ENCODE measurements around the gene PRKCSH. TPM values are rescaled to one million over a fixed set of nuclear protein-coding genes. Genes with fewer than 3 reads are reported as not detected.
"Not testable (repeated sequence)": the region's sequence is repeated elsewhere in the genome, so short reads cannot be mapped to it uniquely, and the experiment has no call there.

PRKCSH gene
- polyA plus RNA-seq, 1 donor from 2014 or later = 77.5 TPM

GRCh38 chr19:11451871-11452619 is 16.6 kb downstream of the PRKCSH start:
- H3K27ac Mint-ChIP-seq = peak overlapping the region in 1 of 3 donors; percentile 45
- no peaks in the 10 kb centered on the region for H3K9me3 Mint-ChIP-seq
- H3K4me1 Mint-ChIP-seq = peaks cover 5 to 8% (median 5%) of the 10 kb centered on the region in 3 donors
- peak overlapping the region in 2 of 4 donors; percentile 69 to 72 for H3K4me3 Mint-ChIP-seq
- H3K36me3 Mint-ChIP-seq = no peaks in the 10 kb centered on the region
- H3K27me3 Mint-ChIP-seq = peaks cover 2% of the 10 kb centered on the region

- Mint-ChIP-seq H3K27me3 (peaks cover 2% of the 10 kb centered on the region), H3K4me3 (peak overlapping the region in 2 of 4 donors; percentile 69 to 72), H3K4me1 (peaks cover 5 to 8% (median 5%) of the 10 kb centered on the region in 3 donors), H3K27ac (peak overlapping the region; percentile 45 to 53 (median 50)), H3K9me3 (no peaks in the 10 kb centered on the region), H3K36me3 (no peaks in the 10 kb centered on the region)
These were observed 17.3 kb downstream of the PRKCSH start for GRCh38 chr19:11452620-11453310.

- H3K36me3 Mint-ChIP-seq = no peaks in the 10 kb centered on the region
- H3K9me3 Mint-ChIP-seq = no peaks in the 10 kb centered on the region
- peak overlapping the region in 1 of 4 donors; percentile 32 for H3K4me3 Mint-ChIP-seq
- H3K27me3 Mint-ChIP-seq = peaks cover 7% of the 10 kb centered on the region
- H3K4me1 Mint-ChIP-seq = peaks cover 5 to 8% (median 5%) of the 10 kb centered on the region in 3 donors
- peak overlapping the region in 1 of 3 donors; percentile 45 for H3K27ac Mint-ChIP-seq
These were observed 18.3 kb downstream of the PRKCSH start for GRCh38 chr19:11453468-11454341.

DNA sequence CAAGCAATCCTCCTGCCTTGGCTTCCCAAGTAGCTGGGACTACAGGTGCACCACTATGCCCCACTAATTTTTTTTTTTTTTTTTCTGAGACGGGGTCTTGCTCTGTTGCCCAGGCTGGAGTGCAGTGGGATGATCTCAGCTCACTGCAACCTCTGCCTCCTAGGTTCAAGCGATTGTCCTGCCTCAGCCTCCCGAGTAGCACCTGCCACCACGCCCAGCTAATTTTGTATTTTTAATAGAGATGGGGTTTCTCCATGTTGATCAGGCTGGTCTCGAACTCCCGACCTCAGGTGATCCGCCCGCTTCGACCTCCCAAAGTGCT is 19.8 kb downstream of the PRKCSH start:
- not testable (repeated sequence) for H3K27ac Mint-ChIP-seq
- Mint-ChIP-seq H3K4me3 (peak overlapping the region in 2 of 4 donors; percentile 62 to 66), H3K27me3 (peaks cover 10% of the 10 kb centered on the region)

DNA sequence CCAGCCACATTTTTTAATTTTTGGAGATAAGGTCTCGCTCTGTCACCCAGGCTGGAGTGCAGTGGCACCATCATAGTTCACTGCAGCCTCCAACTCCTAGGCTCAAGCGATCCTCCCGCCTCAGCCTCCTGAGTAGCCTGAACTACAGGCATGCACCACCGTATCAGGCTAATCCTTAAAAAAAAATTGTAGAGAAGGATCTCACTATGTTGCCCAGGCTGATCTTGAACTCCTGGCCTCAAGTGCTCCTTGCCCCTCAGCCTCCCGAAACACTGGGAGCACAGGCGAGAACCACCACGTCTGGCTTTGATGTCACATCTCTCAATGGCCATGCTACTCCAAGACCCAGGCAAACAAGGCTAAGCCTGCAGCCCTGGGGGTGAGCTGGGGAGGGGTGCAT is 21.2 kb downstream of the PRKCSH start:
- H3K36me3 Mint-ChIP-seq = no peaks in the 10 kb centered on the region
- H3K4me1 Mint-ChIP-seq = peaks cover 5 to 8% (median 5%) of the 10 kb centered on the region in 3 donors
- no peak overlapping the region for H3K27ac Mint-ChIP-seq
- no peak overlapping the region for H3K4me3 Mint-ChIP-seq
- peaks cover 0 to 2% (median 0%) of the 10 kb centered on the region in 3 donors for H3K9me3 Mint-ChIP-seq
- peaks cover 13% of the 10 kb centered on the region for H3K27me3 Mint-ChIP-seq

More for the DNA sequence above, 19.8 kb downstream of the PRKCSH start:
- not testable (repeated sequence) for H3K9me3 Mint-ChIP-seq, H3K4me1 Mint-ChIP-seq, H3K36me3 Mint-ChIP-seq

- Mint-ChIP-seq H3K4me3 (no peak overlapping the region), H3K27ac (no peak overlapping the region), H3K36me3 (no peaks in the 10 kb centered on the region), H3K9me3 (peaks cover 0 to 2% (median 0%) of the 10 kb centered on the region in 3 donors), H3K27me3 (peaks cover 13% of the 10 kb centered on the region), H3K4me1 (peaks cover 4 to 5% (median 4%) of the 10 kb centered on the region in 3 donors)
These were observed 21.7 kb downstream of the PRKCSH start for GRCh38 chr19:11457115-11457514.

DNA sequence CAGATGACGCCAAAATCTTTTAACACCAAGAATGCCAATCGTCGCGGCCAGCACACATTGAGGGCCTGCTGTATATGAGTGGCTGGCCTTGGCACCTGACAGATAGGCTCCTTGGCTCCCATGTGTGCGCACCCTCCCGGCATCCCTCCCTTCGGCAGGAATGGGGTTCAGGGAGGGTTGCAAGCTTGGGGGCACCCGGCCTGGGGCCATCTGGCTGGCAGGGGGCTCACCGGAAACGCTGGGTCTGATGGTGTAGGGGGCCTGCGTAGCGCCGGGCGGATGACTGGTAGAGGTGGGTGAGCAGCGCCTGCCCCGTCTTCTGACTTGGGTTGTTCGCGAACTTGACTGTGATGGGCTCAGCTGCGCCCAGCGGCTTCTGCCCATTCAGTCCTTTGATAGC is 22.4 kb downstream of the PRKCSH start:
- H3K27ac Mint-ChIP-seq = no peak overlapping the region
- H3K4me3 Mint-ChIP-seq = no peak overlapping the region
- H3K36me3 Mint-ChIP-seq = no peaks in the 10 kb centered on the region
- peaks cover 0 to under 1% (median 0%) of the 10 kb centered on the region in 3 donors for H3K4me1 Mint-ChIP-seq
- peaks cover 0 to 2% (median 0%) of the 10 kb centered on the region in 3 donors for H3K9me3 Mint-ChIP-seq
- H3K27me3 Mint-ChIP-seq = peaks cover 10% of the 10 kb centered on the region

- Mint-ChIP-seq H3K27ac (no peak overlapping the region), H3K9me3 (peaks cover 0 to 2% (median 0%) of the 10 kb centered on the region in 3 donors), H3K27me3 (peaks cover 10% of the 10 kb centered on the region)
These were observed 22.9 kb downstream of the PRKCSH start for GRCh38 chr19:11458236-11458900.

GRCh38 chr19:11458912-11459311 is 23.5 kb downstream of the PRKCSH start:
- not testable (repeated sequence) for H3K36me3 Mint-ChIP-seq, H3K9me3 Mint-ChIP-seq, H3K4me1 Mint-ChIP-seq, H3K27ac Mint-ChIP-seq
- Mint-ChIP-seq H3K27me3 (peaks cover 10% of the 10 kb centered on the region), H3K4me3 (peak overlapping the region in 1 of 4 donors; percentile 39)

More at GRCh38 chr19:11458236-11458900, 22.9 kb downstream of the PRKCSH start:
- H3K36me3 Mint-ChIP-seq = no peaks in the 10 kb centered on the region
- no peak overlapping the region for H3K4me3 Mint-ChIP-seq
- peaks cover 0 to 1% (median 0%) of the 10 kb centered on the region in 3 donors for H3K4me1 Mint-ChIP-seq

- Mint-ChIP-seq H3K27ac (peak overlapping the region in 1 of 3 donors; percentile 27), H3K4me1 (peaks cover 0 to 1% (median 0%) of the 10 kb centered on the region in 3 donors), H3K36me3 (no peaks in the 10 kb centered on the region), H3K4me3 (no peak overlapping the region), H3K27me3 (peaks cover 10% of the 10 kb centered on the region), H3K9me3 (peaks cover 0 to 2% (median 0%) of the 10 kb centered on the region in 3 donors)
These were observed 24.8 kb downstream of the PRKCSH start for GRCh38 chr19:11460207-11460606.

DNA sequence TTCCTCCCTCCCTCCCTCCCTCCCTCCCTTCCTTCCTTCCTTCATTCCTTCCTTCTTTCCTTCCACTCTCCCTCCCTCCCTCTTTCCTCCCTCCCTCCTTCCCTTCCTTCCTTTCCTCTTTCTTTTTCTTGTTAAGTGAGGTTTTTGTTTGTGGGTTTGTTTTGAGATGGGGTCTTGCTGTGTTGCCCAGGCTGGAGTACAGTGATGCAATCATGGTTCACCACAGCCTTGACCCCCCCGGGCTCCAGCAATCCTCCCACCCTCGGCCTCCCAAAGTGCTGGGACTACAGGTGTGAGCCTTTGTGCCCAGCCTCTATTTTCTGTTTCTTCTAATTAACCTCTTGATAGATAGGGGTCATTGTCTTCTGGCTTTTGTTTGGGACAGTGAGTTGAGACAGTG is 26.0 kb downstream of the PRKCSH start:
- H3K36me3 Mint-ChIP-seq = no peaks in the 10 kb centered on the region
- no peak overlapping the region for H3K4me3 Mint-ChIP-seq
- no peak overlapping the region for H3K27ac Mint-ChIP-seq
- H3K9me3 Mint-ChIP-seq = peaks cover 0 to 2% (median 0%) of the 10 kb centered on the region in 3 donors
- H3K27me3 Mint-ChIP-seq = peaks cover 10% of the 10 kb centered on the region
- H3K4me1 Mint-ChIP-seq = peaks cover 0 to 1% (median 0%) of the 10 kb centered on the region in 3 donors

DNA sequence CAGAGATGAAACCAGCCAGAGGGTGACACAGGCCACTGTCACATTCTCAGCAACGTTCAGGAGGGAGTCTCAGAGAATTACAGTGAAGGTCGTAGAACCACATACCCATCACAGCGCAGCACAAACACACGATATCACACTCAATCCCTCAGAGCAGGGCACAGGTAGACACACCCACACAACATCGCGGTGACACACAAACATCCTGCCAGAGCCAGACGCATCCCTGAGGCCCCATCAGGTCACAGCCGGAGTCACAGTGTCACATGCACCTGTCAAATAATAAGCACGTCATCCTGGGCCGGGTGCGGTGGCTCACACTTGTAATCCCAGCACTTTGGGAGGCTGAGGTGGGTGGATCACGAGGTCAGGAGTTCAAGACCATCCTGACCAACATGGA is 28.0 kb downstream of the PRKCSH start:
- no peak overlapping the region for H3K27ac Mint-ChIP-seq
- H3K4me3 Mint-ChIP-seq = no peak overlapping the region

GRCh38 chr19:11464333-11465265 is 29.2 kb downstream of the PRKCSH start:
- peaks cover 0 to 2% (median 0%) of the 10 kb centered on the region in 3 donors for H3K9me3 Mint-ChIP-seq
- peaks cover 0 to 1% (median 0%) of the 10 kb centered on the region in 3 donors for H3K4me1 Mint-ChIP-seq
- no peaks in the 10 kb centered on the region for H3K36me3 Mint-ChIP-seq
- no peak overlapping the region for H3K27ac Mint-ChIP-seq
- no peak overlapping the region for H3K4me3 Mint-ChIP-seq
- peaks cover 6% of the 10 kb centered on the region for H3K27me3 Mint-ChIP-seq

More for the DNA sequence above, 28.0 kb downstream of the PRKCSH start:
- Mint-ChIP-seq H3K36me3 (no peaks in the 10 kb centered on the region), H3K4me1 (peaks cover 0 to 1% (median 0%) of the 10 kb centered on the region in 3 donors), H3K9me3 (peaks cover 0 to 2% (median 0%) of the 10 kb centered on the region in 3 donors), H3K27me3 (peaks cover 8% of the 10 kb centered on the region)
